Smooth muscle cell of the brain vasculature (primary cell): ENCODE measurements around the gene ZSCAN5C.
A peak's percentile ranks its signal among the peaks of the same experiment; 100 is the strongest.
"Not testable (repeated sequence)": the region's sequence is repeated elsewhere in the genome, so short reads cannot be mapped to it uniquely, and the experiment has no call there.

Experiments
- DNase-seq: peaks from one replicate; pipeline ENCODE4 v3.0.0-alpha.2; 2012; ENCODE audit warnings: low read depth, low spot score

ZSCAN5C gene

GRCh38 chr19:56191711-56192110 is 10.4 kb upstream of the ZSCAN5C start:
- no peak for DNase-seq

GRCh38 chr19:56193981-56194640 is 8.0 kb upstream of the ZSCAN5C start:
- no peak for DNase-seq

- not testable (repeated sequence) for DNase-seq
Measured at GRCh38 chr19:56197646-56198045, 4.4 kb upstream of the ZSCAN5C start, which contains the start of gene ZSCAN5B. ZSCAN5B (minus strand) TSS chr19:56197783; CDS start chr19:56193052, 4,731 bp downstream.

GRCh38 chr19:56199687-56200086 is 2.4 kb upstream of the ZSCAN5C start:
- DNase-seq = no peak

GRCh38 chr19:56207581-56207980 is 5.5 kb downstream of the ZSCAN5C start:
- not testable (repeated sequence) for DNase-seq

GRCh38 chr19:56209091-56209490 is 7.0 kb downstream of the ZSCAN5C start:
- DNase-seq = no peak

GRCh38 chr19:56210036-56210435 is 8.0 kb downstream of the ZSCAN5C start:
- not testable (repeated sequence) for DNase-seq

GRCh38 chr19:56211718-56212117 is 9.6 kb downstream of the ZSCAN5C start:
- no peak for DNase-seq

GRCh38 chr19:56217039-56217949 is 15.2 kb downstream of the ZSCAN5C start:
- no peak for DNase-seq

GRCh38 chr19:56218961-56219360 is 16.9 kb downstream of the ZSCAN5C start:
- DNase-seq = no peak

- DNase-seq = not testable (repeated sequence)
Measured at GRCh38 chr19:56221442-56221841, 19.4 kb downstream of the ZSCAN5C start.

- DNase-seq = no peak
Measured at GRCh38 chr19:56221851-56222250, 19.8 kb downstream of the ZSCAN5C start.

GRCh38 chr19:56222901-56223300 is 20.8 kb downstream of the ZSCAN5C start:
- no peak for DNase-seq

GRCh38 chr19:56223481-56223880 is 21.4 kb downstream of the ZSCAN5C start:
- no peak for DNase-seq

- no peak for DNase-seq
Measured at GRCh38 chr19:56245121-56245740, 43.2 kb downstream of the ZSCAN5C start.

- not testable (repeated sequence) for DNase-seq
Measured at GRCh38 chr19:56245764-56246163, 43.7 kb downstream of the ZSCAN5C start.

GRCh38 chr19:56248736-56249338 is 46.8 kb downstream of the ZSCAN5C start:
- DNase-seq = not testable (repeated sequence)

- DNase-seq = peak; percentile 46
Measured at GRCh38 chr19:56252699-56253422, 50.8 kb downstream of the ZSCAN5C start.

GRCh38 chr19:56253737-56254136 is 51.7 kb downstream of the ZSCAN5C start:
- peak; percentile 23 for DNase-seq

GRCh38 chr19:56258272-56258671 is 56.2 kb downstream of the ZSCAN5C start:
- DNase-seq = no peak
